SK-N-SH treated with all-trans-retinoic acid at 6 μM for 48 hours (cell line): Measurements from ENCODE around the gene PFN1.

Experiments
- CREB5 ChIP-seq: fragments of 250-450 bp; sonication (Bioruptor Pico); IDR thresholded peaks from 2 replicates; pipeline ENCODE4 v1.5.1; 2020; ENCODE audit warnings: low read depth, mild to moderate bottlenecking, moderate library complexity
- ESRRG ChIP-seq: fragments of 250-450 bp; sonication (Bioruptor Pico); IDR thresholded peaks from 2 replicates; pipeline ENCODE4 v1.6.1; 2021; ENCODE audit warnings: mild to moderate bottlenecking
- PATZ1 ChIP-seq: fragments of 250-450 bp; sonication (Bioruptor Pico); IDR thresholded peaks from 2 replicates; pipeline ENCODE4 v1.8.0; 2020; ENCODE audit warnings: mild to moderate bottlenecking, moderate library complexity, borderline replicate concordance
- POU6F1 ChIP-seq: fragments of 250-450 bp; sonication (Bioruptor Pico); IDR thresholded peaks from 2 replicates; pipeline ENCODE4 v1.8.0; 2021; ENCODE audit warnings: low read depth, mild to moderate bottlenecking, moderate library complexity, borderline replicate concordance
- PPARA ChIP-seq: fragments of 250-450 bp; sonication (Bioruptor Pico); IDR thresholded peaks from 2 replicates; pipeline ENCODE4 v1.5.0; 2020; ENCODE audit warnings: mild to moderate bottlenecking, borderline replicate concordance
- RARB ChIP-seq: fragments of 250-450 bp; sonication (Bioruptor Pico); IDR thresholded peaks from 2 replicates; pipeline ENCODE4 v1.8.0; 2021; ENCODE audit warnings: mild to moderate bottlenecking, moderate library complexity
- TCF4 ChIP-seq: fragments of 250-450 bp; sonication (Bioruptor Pico); IDR thresholded peaks from 2 replicates; pipeline ENCODE4 v1.8.0; 2021; ENCODE audit warnings: mild to moderate bottlenecking, moderate library complexity, borderline replicate concordance
- TSHZ2 ChIP-seq: fragments of 250-450 bp; sonication (Bioruptor Pico); IDR thresholded peaks from 2 replicates; pipeline ENCODE4 v1.5.0; 2020; ENCODE audit warnings: mild to moderate bottlenecking, moderate library complexity
- ZFP3 ChIP-seq: fragments of 250-450 bp; sonication (Bioruptor Pico); IDR thresholded peaks from 2 replicates; pipeline ENCODE4 v1.5.0; 2020; ENCODE audit warnings: mild to moderate bottlenecking, moderate library complexity
- ZFP30 ChIP-seq: fragments of 450-650 bp; formaldehyde crosslinking; IDR thresholded peaks from 2 replicates; pipeline ENCODE4 v1.5.0; 2022; ENCODE audit warnings: mild to moderate bottlenecking, moderate library complexity
- ZNF565 ChIP-seq: fragments of 450-650 bp; formaldehyde crosslinking; conservative IDR thresholded peaks from 2 replicates; pipeline ENCODE4 v1.5.0; 2020; ENCODE audit warnings: low read depth, mild to moderate bottlenecking, moderate library complexity
- ZNF70 ChIP-seq: fragments of 450-650 bp; formaldehyde crosslinking; IDR thresholded peaks from 2 replicates; pipeline ENCODE4 v1.5.0; 2020; ENCODE audit warnings: mild to moderate bottlenecking, moderate library complexity
- ZNF8 ChIP-seq: fragments of 450-650 bp; formaldehyde crosslinking; IDR thresholded peaks from 2 replicates; pipeline ENCODE4 v1.5.0; 2020; ENCODE audit warnings: mild to moderate bottlenecking, moderate library complexity

GRCh38 chr17:4932756-4933155, 15.6 kb downstream of the PFN1 start:
- no peak for TF ChIP-seq PPARA
- no peak for TF ChIP-seq PATZ1
- TF ChIP-seq ZNF565 (CRISPR knock-in tag): no peak
- no peak for TF ChIP-seq CREB5 (CRISPR knock-in tag)
- TF ChIP-seq POU6F1: no peak
- TF ChIP-seq ZFP30: no peak
- TF ChIP-seq ZNF8 (CRISPR knock-in tag): no peak
- no peak for TF ChIP-seq RARB (CRISPR knock-in tag)
- TF ChIP-seq TCF4 (CRISPR knock-in tag): no peak
- no peak for TF ChIP-seq ZNF70 (CRISPR knock-in tag)
- no peak for TF ChIP-seq ESRRG (CRISPR knock-in tag)
- TF ChIP-seq ZFP3 (CRISPR knock-in tag): no peak
- no peak for TF ChIP-seq TSHZ2 (CRISPR knock-in tag)
